ENCODE measurements around the gene FSTL3.
"Not testable (repeated sequence)": the region's sequence is repeated elsewhere in the genome, so short reads cannot be mapped to it uniquely, and the experiment has no call there.

The FSTL3 gene

GRCh38 chr19:661427-662196 is 14.6 kb upstream of the FSTL3 start:
- peak; percentile 64 for DNase-seq

- DNase-seq: peak; percentile 77
Measured at GRCh38 chr19:662207-662961, 13.8 kb upstream of the FSTL3 start.

- DNase-seq: peak; percentile 92
Measured at GRCh38 chr19:662962-663681, 13.1 kb upstream of the FSTL3 start, which contains the start of gene RNF126. Gene RNF126, minus strand, starts transcription at chr19:663214. Its CDS starts 93 bp downstream, at chr19:663121.

GRCh38 chr19:663682-664117 is 12.5 kb upstream of the FSTL3 start:
- DNase-seq: no peak

- peak; percentile 80 for DNase-seq
Measured at GRCh38 chr19:664913-665443, 11.2 kb upstream of the FSTL3 start.

- not testable (repeated sequence) for DNase-seq
Measured at GRCh38 chr19:666985-667573, 9.1 kb upstream of the FSTL3 start.

- not testable (repeated sequence) for DNase-seq
Measured at GRCh38 chr19:668675-669434, 7.3 kb upstream of the FSTL3 start.

GRCh38 chr19:670609-671075 is 5.5 kb upstream of the FSTL3 start:
- DNase-seq: no peak

- DNase-seq: no peak
Measured at GRCh38 chr19:674282-675151, 1.7 kb upstream of the FSTL3 start.

- no peak for DNase-seq
Measured at GRCh38 chr19:676007-676338, 219 bp upstream of the FSTL3 start.

GRCh38 chr19:677201-677600 is 1.0 kb downstream of the FSTL3 start:
- no peak for DNase-seq

- DNase-seq: no peak
Measured at GRCh38 chr19:677601-678436, 1.6 kb downstream of the FSTL3 start.

GRCh38 chr19:678791-679388 is 2.7 kb downstream of the FSTL3 start:
- DNase-seq: no peak

- DNase-seq: peak; percentile 31
Measured at GRCh38 chr19:679418-680286, 3.5 kb downstream of the FSTL3 start.

GRCh38 chr19:680287-681028 is 4.3 kb downstream of the FSTL3 start:
- peak; percentile 100 for DNase-seq

GRCh38 chr19:681029-682019 is 5.1 kb downstream of the FSTL3 start:
- DNase-seq: peak; percentile 97
